Hematopoietic multipotent progenitor cell treated with erythropoietin and hydrocortisone succinate and interleukin-3 and kit ligand, for 6 days (in vitro differentiated cells): ENCODE data around the gene WNT8B.

ENCODE experiments used
- DNase-seq: peaks from one replicate; pipeline ENCODE4 v3.0.0-alpha.2; 2015

Gene WNT8B

DNA sequence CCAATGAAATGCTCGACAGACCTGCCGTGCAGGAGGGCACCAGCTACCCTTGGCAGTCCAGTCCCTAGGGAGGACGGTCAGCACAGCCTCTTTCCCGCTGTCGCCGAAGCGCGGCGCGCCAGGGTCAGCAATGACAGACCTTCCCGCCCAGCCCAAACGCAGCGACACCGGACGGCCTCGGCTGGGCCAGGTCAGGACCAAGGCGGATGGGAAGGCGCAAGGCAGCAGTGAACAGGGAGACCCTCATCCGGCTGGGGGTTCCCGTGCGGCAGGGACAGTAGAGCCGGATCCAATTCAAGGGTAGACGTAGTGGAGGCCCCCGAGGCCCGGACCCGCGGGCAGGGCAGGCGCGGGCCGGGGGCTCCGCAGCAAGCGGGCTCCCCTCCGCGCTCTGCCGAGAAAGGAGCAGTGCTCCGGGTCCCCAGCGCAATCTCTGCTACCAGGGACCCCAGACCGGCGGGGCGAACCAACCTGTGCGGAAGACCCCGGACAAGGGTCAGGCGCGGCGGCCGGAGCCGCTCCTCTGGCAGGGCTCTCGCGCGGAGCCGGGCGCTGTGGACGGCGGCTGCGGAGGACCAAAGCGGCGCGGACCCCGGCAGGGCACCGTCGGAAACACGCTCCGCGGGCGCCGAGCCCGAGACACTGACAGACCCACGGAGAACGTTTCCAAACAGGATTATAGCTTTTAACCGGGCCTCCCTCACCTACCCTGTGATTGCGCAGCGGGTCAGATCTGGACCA lies 56.7 kb downstream of the WNT8B start, which contains the start of gene SEC31B:
SEC31B (minus strand) TSS at position 551 of the 741 bp plus-strand sequence. CDS start 2,909 bp downstream, outside the sequence.
- no peak for DNase-seq

DNA sequence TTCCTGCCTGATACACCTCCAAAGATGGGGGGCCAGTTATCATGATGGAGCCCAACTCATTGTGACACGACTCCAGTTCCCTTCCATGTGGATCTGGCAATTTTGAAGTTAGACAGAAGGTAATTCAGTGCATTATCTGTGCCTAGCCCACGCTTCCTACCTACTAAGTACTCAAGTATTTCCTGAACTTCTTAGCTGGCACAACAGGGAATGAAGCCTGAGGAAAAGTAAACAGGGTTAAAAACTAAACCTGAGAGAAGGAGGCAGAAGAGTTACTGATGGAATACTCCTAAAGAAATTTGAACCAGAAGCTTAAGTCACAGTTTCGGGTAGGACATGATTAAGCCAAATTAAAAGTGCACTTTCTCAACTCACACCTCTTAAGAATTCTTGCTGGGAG lies 58.0 kb downstream of the WNT8B start:
- DNase-seq, result no peak

DNA sequence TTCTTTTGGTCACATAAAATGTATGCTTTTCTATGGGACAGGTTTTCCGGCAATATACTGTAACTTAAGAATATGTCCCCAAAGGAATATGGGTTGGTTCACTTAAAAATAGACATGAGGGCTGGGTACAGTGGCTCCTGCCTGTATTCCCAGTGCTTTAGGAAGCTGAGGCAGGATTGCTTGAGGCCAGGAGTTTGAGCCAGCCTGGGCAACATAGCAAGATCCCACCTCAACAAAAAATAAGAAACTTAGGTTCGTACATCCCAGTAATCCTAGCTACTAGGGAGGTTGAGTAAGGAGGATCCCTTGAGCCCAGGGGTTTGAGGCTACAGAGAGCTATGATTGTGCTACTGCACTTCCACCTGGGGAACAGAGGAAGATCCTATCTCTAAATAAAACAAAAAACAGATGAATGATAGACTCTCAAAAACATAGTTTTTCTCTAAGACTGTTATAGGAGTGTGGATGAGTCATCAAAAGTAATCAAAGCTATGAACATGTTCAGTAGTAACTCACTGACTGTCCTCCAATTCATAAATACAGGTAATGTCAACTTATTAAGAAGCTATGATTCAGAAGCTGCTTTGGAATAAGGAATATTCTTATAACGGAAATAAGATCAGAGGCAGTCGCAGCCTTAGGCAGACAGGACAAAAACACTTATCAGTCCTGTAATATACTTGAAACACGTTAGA lies 59.4 kb downstream of the WNT8B start:
- DNase-seq, result no peak

DNA sequence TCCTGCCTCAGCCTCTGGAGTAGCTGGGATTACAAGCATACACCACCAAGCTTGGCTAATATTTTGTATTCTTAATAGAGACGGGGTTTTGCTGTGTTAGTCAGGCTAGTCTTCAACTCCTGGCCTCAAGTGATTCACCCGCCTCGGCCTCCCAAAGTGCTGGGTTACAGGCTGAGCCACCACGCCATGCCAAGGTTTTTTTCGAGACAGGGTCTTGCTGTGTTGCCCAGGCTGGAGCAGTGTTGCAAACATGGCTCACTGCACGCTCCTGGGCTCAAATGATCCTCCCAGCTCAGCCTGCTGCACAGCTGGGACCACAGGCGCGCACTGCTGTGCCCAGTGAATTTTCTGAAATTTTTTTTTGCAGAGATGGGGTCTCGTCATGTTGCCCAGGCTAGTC lies 60.1 kb downstream of the WNT8B start:
- DNase-seq, result no peak

DNA sequence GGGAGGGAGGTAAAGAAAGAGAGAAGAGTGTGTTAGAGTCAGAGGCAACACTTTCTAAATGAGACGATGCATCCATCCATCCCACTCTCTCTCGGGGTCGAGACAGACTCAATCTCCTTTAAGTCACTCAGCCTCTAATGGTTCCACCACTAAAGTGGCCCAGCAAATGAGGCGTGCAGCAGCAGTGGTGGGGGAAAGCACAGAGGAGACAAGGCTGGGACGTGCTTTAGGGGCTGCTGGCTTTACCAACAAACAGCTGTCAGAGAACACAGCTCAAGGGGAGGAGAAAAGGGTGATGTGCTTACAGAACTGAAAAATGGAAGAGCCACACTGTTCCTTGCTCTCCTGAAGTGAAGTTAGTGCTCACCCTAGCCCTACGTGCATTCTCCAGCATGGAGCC lies 61.4 kb downstream of the WNT8B start:
- DNase-seq, result no peak

DNA sequence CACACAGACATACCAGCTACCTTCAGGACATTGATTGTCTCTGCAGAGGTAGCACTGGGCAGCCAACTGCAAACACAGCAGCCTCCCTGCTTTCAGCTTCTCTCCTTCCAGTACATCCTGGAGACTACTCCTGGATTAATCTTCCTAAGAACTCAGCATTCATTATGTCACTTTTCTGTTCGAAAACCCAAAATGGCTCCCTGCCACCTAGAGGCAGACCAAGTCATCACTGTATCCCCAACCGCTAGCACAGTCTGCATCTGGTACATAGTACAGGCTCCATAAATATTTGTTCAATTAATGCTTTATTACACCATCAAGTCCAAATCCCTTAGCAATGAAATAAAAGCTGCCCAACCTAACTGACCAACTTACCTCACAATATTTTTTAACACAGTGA lies 61.8 kb downstream of the WNT8B start:
- no peak for DNase-seq

DNA sequence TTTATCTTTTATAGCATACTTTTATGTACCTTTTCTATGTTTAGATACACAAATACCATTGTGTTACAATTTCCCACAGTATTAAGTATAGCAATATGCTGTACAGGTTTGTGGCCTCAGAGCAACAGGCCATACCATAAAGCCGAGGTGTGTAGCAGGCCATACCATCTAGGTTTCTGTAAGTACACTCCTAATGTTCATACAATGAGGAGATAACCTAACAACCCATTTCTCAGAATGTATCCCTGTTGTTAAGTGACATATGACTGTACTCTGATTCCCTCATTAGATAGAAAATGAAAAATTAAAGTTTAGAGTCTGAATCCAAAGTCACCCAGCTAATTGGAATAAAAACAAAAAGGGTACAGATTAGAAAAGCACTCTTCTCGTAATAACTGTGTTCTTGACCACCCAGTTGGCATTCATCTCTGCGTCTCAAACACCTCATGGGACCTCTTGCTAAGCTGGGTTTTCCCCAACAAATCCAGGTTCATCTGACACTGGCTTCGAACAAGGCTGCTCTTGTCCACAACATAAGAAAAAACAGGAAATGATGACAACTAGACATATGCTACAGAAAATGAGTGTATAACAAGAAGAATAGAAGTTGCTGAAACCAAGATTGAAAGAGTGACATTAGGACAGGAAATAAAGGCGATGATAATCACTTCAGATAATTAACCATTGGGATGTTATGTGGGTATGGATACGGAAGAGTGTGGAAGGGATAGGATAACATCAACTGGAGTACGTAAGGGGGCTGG lies 65.5 kb downstream of the WNT8B start:
- DNase-seq, result no peak

DNA sequence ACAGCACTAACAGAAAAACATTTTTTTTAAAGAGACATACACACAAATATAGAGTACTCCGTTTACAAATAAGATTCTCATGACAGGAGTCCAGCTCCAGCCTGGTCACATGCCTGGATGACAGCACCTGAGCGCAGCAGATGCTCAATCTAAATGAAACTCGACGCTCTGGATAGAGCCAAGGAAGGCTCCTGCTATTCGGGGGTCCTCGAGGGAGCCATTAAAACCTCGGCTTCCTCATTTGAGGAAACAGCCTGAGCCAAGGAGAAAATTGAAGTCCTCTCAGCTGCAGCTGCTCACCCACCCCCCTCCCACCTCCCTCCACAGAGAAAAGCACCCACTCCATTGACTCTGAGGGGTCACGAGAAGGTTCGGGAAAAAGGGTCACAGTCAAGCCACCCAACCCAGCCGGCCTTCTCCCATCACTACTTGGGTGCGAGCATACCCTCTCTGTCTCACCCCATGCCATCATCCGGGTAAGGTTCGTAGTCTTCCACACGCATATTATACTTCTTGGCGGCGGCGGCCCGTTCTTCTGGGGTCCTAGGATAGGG lies 66.2 kb downstream of the WNT8B start:
- peak; percentile 45 for DNase-seq

DNA sequence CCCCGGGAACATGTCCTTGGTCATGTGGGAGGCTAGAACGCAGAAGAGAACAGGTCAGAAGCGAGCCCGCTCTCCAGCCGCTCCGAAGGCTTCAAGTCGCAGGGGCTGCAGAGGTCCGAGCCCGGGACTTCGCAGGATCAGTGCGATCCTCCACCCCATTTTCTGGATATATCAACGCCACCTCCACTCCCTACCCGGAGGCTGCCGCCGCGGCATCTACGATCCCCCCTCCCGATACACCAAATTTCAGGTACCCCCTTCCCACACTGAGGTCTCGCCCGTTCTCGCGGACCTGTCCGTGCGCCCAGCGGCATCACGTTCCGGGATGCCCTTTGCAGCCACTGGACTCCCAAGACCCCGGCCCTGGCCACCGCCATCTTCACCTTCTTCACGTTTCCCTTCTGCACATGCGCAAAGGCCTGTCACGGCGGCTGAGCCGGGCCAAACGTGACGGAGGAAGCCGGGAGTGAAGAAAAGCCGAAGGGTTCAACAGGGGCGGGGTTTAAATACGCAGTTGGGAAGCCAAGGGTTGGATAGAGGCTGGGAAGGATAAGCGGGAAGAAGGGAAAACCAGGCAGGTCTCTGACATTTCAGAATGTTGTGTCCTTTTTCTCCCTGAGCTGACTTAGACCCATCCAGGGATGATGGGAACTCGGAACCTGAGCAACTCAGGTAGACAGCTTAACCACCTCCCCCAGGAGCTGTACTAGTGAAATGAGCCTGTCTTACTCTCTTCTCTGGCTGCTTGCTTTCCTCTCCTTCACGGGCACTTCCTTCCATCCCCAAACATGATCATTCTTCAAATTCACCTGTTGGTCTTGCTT lies 66.9 kb downstream of the WNT8B start, which contains the start of gene NDUFB8:
NDUFB8 (minus strand) TSS at position 397 of the 824 bp plus-strand sequence; CDS start at position 377, 20 bp downstream.
- peak; percentile 93 for DNase-seq

DNA sequence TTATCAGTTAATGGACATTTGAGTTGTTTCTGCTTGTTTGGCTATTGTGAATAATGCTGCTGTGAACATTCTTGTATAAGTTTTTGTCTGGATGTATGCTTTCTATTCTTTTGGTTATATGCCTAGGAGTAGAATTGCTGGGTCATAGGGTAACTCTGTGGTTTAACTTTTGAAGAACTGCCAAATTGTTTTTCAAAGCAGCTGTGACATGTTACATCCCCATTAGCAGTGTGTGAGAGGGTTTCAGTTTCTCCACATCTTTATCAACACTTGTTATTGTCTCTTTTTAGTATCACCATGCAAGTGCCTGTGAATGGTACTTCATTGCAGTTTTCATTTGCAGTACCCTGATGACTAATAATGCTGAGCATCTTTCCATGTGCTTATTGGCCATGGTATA lies 69.0 kb downstream of the WNT8B start:
- DNase-seq, result peak; percentile 49
